Activated CD8-positive, alpha-beta memory T cell treated with anti-CD3 and anti-CD28 coated beads, Interleukin-2, amount 50 U/mL, for 24 hours (primary cell): ENCODE data around the gene MAP4K4.

Experiments
- DNase-seq: peaks from one replicate; pipeline ENCODE4 v3.0.0-alpha.2; 2020; ENCODE audit errors: extremely low read depth

Gene MAP4K4

GRCh38 chr2:101841679-101842327 lies 144.3 kb downstream of the MAP4K4 start:
- no peak for DNase-seq

GRCh38 chr2:101842471-101842870 lies 145.0 kb downstream of the MAP4K4 start:
- no peak for DNase-seq

GRCh38 chr2:101843048-101843447 lies 145.5 kb downstream of the MAP4K4 start:
- DNase-seq: no peak

GRCh38 chr2:101843471-101843870 lies 146.0 kb downstream of the MAP4K4 start:
- no peak for DNase-seq

GRCh38 chr2:101844055-101844635 lies 146.6 kb downstream of the MAP4K4 start:
- DNase-seq: no peak

DNA sequence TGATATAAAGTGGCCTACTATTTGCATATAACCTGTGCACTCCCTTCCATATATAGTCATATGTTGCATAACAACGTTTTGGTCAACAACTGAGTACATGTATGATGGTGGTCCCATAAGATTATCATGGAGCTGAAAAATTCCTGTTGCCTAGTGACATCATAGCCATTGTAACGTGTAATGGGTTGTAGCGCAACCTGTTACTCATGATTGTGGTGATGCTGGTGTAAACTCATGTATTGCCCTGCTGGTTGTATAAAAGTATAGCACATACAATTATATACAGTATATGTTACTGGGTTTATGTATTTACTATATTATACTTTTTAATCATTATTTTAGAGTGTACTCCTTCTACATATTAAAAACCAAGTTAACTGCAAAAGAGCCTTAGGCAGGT lies 149.5 kb downstream of the MAP4K4 start:
- no peak for DNase-seq

DNA sequence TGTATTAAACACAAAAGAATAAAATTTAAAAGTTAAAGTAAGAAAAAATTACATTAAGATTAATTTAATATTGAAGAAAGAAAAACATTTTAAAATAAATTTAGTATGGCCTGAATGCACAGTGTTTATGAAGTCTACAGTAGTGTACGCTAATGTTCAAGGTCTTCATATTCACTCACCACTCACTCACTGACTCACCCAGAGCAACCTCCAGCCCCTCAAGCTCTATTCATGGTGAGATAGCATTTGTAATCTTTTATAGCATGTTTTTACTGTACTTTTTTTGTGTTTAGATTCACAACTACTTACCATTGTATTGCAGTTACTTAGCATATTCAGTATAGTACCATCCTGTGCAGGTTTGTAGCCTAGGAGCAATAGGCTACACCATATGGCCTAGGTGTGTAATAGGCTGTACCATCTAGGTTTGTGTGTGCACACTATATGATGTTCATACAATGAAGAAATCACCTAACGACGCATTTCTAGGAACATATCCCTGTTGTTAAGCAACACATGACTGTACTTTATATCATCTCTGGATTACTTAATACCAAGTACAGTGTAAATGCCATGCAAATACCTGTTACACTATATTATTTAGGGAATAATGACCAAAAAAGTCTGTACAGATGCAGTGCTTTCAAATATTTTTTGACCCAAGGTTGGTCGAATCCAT lies 150.3 kb downstream of the MAP4K4 start:
- no peak for DNase-seq

DNA sequence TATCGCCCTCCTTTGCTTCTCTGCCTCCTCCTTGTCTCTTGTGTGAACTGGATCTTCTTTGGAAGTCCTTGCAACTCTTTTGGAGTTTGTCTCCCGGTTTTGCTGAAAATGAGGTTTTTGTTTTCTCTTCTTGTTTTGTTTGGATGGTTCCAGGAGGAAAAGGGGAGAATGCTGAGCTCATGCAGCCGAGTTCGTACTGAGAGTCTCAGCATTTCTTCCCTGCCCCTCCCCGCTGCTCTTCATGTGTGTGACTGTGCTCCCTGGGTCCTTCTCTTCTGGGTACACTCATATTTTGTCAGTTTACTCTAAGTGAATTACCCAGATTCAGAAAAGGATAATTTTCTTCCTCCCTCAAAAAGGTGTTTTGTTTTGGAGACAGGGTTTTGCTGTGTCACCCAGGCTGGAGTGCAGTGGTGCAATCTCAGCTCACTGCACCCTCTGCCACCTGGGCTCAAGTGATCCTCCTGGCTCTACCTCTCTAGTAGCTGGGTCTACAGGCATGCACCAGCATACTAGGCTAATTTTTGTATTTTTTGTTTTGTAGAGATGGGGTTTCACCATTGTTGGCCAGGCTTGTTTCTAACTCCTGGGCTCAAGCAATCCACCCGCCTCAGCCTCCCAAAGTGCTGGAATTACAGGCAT lies 151.4 kb downstream of the MAP4K4 start:
- DNase-seq: no peak

DNA sequence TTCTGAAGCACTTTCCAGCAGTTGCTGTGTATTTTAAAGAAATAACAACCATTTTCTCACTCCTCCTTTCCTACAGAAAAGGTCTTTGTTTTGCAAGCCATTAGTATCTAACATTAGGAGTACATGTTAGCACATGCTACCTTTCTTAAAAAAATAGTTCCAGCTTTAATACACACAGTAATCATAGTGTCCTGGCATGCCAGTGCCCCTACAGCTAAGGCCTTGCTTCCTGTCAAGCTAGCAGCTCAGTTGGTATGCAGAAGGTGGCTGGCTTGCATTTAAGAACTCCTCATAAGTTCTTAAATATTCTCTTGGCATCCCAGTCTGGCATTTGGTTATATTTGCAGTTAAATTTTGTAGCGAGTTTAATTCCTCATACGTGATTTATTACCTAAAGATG lies 152.9 kb downstream of the MAP4K4 start:
- no peak for DNase-seq

GRCh38 chr2:101850991-101851390 lies 153.5 kb downstream of the MAP4K4 start:
- DNase-seq: no peak

GRCh38 chr2:101852824-101853223 lies 155.3 kb downstream of the MAP4K4 start:
- no peak for DNase-seq

DNA sequence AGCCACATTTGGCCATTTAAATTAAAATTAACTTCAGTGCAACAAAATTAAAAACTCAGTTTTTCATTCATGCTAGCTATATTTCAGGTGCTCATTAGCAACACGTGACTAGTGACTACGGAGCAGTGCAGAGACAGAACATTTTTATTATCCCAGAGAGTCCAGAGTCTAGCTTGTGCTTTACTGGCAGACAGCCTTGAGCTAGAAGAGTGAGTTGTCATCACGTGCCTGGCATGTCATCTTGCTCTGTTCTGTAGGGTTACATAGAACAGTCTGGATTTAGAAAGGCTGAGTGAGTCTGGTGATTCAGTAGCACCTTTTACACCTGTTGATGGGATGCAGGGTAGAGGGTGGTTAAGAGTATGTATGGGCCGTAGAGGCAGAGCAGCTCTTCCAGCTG lies 157.4 kb downstream of the MAP4K4 start:
- no peak for DNase-seq

DNA sequence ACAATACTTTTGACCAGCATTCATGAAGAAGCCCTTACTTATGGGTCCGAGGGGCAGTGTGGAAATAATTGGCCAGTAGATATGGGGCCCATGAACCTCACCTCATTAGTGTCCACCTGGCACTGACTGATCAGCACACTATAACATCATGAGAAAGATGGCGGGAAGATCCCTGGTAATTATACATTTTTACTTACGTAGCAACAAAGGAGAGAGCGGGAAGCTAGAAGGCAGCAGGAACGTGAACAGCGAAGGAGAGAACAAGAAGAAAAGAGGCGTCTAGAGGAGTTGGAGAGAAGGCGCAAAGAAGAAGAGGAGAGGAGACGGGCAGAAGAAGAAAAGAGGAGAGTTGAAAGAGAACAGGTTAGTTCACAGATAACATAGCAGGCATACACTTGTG lies 158.3 kb downstream of the MAP4K4 start:
- DNase-seq: no peak

GRCh38 chr2:101858246-101858645 lies 160.7 kb downstream of the MAP4K4 start:
- no peak for DNase-seq

DNA sequence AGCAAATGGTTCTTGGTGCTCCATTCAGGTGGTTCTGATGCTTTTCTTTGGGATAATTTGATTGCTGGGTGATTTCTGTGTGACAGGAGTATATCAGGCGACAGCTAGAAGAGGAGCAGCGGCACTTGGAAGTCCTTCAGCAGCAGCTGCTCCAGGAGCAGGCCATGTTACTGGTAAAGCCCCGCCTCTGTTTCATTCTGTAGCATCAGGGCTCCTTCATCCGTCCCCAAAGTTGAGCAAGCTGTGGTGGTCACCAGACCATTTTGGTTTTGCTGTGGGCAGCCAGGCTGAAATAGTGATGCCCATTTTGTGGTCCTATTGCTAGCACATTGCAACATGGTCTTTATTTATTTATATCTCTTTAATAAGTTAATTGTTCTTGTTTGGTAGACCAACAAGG lies 161.4 kb downstream of the MAP4K4 start:
- no peak for DNase-seq

DNA sequence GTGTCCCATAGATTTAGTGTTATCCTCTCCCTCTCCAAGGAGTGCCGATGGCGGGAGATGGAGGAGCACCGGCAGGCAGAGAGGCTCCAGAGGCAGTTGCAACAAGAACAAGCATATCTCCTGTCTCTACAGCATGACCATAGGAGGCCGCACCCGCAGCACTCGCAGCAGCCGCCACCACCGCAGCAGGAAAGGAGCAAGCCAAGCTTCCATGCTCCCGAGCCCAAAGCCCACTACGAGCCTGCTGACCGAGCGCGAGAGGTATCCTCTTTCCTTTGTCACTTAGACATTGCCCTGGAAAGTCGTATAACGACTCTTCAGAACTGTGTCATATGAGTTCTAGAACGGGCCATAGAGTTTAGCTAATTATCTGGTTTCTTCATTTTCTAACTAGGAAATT lies 162.1 kb downstream of the MAP4K4 start:
- no peak for DNase-seq

DNA sequence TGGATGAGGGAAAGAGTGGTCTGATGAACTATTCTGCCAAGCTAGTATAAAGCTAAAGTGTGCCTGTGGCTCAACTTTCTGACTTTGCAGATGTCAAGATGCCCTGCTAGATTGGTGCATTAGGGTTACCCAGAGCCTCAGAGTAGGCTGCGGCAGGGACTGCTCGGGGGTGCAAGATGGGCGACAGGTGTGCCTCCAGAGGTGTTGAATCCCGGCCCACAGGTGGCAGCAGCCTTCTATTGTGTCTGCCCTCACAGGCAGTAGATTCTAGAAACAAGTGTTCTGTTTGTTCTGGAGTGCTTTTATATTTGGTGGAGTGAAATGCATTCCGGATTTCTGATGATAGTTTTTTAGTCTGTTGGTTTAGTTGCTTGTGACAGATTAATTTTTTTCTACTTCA lies 162.7 kb downstream of the MAP4K4 start:
- DNase-seq: no peak

GRCh38 chr2:101860782-101861181 lies 163.3 kb downstream of the MAP4K4 start:
- no peak for DNase-seq

DNA sequence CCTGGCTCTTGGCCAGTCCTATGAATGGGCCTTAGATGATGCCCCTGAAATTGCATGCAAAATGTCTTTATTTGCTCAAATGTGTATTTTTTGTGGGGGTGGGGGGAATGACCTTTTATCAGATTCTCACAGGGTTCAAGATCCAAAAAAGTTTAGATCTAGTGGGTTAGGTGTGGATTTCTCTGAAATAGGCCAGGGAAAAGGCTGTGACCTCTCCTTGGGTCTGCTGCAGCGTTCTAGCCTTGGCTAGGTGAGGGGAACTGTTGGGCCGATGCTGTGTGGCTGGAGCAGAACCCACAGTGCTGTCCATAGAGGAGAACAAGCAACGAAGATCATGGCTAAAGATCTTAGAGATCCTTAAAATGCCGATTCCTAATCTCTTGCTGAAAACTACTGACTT lies 163.9 kb downstream of the MAP4K4 start:
- no peak for DNase-seq

DNA sequence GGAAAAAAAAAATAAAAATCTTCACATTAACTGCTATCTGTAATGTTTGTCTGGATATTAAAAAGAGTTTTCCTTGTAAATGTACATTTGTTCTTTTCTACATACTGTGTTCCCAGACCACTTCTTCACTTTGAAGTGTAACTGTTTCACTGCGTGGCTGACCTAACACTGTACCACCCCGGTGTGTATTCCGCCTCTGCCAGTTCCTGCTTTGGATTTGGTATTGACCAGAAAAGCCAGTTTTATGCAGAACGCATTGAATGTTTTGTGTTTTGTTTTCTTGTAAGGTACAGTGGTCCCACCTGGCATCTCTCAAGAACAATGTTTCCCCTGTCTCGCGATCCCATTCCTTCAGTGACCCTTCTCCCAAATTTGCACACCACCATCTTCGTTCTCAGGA lies 166.0 kb downstream of the MAP4K4 start:
- no peak for DNase-seq

DNA sequence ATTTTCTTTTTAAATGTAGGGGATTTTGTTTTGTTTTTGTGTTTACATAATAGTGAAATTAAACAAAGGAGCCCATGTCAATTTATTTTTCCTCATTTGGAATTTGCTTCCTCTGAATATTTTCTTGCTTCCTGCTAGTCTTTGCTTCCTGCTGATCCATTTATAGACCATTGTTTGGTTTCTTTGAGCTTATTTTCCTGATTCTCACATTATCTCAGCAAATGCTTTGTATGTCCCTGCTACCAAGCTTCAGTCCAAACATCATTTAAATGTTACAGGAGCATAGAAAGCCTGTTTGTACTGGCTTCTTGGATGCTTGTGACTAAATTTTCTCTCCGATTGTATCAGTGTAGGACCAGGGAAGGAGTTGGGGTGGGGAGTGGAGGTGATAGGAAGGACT lies 166.9 kb downstream of the MAP4K4 start:
- no peak for DNase-seq

DNA sequence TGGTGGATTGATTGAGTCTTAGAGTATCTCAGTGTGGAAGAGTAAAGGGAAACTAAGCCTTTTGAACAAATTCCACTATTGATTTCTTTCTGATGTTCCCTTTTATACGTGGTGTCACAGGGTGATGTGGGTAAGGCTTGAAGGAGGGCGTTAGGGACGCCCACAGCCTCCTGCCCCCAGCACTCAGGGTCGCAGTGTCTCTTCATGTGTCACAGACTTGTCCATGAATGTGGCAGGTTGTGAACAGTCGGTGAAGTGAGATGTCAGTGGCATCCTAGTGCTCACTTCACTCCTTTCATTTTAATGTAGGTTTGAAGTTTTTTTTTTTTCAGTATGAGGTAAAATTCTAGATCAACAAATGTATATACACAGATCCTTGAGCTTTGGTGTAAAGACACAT lies 171.0 kb downstream of the MAP4K4 start:
- no peak for DNase-seq

- no peak for DNase-seq
These were observed 172.0 kb downstream of the MAP4K4 start for GRCh38 chr2:101869527-101869926.
